HG03103 (cell line): ENCODE results near the gene MICOS13.
"Not testable (repeated sequence)": the region's sequence is repeated elsewhere in the genome, so short reads cannot be mapped to it uniquely, and the experiment has no call there.

Source experiments
- ATAC-seq: cut with Tn5 transposase; IDR thresholded peaks from one replicate; pipeline ENCODE4 v1.9.1; 2021; ENCODE audit warnings: low read depth; ENCODE audit not compliant: unreplicated experiment

Gene MICOS13

DNA sequence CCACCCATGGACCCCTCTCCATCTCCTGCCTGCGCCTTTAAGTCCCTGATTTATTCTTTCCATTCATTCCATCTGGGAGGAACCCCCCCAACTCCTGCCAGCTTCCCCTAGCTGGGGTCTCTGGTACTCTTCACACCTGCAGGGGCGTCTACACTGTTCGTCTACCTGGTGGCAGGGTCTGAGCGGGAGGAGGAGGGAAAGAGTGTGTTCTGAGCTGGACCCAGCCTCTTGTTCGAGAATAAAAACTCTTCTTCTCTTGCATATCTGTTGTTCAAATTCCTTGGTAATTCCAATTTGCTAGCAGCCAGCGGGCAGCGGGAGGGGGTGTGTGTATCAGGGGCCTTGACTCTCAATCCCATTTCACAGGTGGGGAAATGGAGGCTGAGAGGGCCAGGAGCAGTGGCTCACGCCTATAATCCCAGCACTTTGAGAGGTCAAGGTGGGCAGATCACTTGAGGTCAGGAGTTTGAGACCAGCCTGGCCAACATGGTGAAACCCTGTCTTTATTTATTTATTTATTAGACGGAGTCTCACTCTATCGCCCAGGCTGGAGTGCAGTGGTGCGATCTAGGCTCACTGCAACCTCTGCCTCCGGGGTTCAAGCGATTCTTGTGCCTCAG lies 8.1 kb upstream of the MICOS13 start:
- ATAC-seq: not testable (repeated sequence)

DNA sequence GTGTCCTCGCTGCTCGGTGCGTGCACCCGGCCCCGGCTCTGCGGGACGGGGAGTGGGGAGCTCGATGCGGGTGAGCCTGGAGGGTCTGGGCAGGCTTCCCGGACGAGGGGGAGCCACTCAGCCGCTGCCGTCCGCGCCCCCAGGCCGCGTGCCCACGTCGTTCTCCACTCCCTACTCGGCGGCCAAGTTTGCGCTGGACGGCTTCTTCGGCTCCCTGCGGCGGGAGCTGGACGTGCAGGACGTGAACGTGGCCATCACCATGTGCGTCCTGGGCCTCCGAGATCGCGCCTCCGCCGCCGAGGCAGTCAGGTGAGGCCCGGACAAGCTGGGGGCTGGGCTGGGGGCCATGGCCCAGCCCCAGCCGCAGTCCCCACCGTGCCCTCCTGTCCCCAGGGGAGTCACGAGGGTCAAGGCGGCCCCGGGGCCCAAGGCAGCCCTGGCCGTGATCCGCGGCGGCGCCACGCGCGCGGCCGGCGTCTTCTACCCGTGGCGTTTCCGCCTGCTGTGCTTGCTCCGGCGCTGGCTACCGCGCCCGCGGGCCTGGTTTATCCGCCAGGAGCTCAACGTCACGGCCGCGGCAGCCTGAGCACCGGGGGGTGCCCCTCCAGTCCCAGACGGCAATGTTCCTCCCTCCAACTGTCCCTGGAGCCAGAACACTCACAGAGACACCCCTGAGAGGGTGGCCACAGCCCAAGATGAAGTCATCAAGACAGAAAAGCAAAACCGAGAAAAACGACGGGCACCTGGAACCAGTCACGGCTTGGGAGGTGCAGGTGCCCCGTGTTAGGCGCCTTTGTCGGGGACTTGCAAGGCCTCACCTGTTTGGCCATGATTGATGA lies 7.3 kb upstream of the MICOS13 start:
- ATAC-seq: no peak

DNA sequence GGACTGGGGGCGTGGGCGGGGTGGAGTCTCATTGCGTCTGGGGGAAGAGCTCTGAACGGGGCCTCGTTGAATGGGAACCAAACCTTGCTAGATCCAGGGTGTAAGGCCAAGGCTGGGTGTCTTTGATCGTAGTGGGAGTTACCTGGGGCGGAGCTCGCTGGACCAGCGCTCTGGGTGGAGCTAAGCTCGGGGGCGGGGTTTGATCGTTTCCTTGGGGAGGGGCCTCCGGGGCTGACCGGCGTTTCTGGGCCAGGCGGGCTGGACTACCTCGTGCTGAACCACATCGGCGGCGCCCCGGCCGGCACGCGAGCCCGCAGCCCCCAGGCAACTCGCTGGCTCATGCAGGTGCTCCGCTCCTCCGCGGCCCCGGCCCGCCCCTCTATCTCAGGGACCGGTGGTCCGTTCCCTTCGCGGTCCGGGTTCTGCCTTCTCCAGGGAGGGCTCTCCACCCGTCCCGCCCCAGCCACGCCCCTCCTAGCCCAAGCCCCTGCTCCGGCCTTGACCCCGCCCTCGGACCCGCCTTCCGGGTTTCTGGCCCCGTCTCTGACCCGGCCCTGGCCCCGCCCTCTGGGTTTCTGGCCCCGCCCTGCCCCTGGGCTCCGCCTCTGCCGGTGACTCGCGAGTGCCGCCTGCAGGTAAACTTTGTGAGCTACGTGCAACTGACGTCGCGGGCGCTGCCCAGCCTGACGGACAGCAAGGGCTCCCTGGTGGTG lies 6.5 kb upstream of the MICOS13 start:
- ATAC-seq: peak; percentile 45

DNA sequence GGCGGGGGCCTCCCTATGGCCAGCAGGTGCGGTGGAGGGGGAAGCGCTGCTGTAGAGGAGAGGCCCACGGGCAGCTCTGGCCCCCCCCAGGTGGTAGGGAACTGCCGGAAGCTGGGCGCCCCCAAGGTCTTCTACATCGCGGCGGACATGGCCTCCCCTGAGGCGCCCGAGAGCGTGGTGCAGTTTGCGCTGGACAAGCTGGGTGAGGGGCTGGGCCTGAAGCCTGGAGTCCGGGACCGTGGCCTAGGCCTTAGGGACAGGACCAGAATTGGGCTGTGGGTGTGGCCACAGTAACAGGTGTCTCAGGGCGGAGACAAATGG lies 6.0 kb upstream of the MICOS13 start:
- ATAC-seq: no peak

DNA sequence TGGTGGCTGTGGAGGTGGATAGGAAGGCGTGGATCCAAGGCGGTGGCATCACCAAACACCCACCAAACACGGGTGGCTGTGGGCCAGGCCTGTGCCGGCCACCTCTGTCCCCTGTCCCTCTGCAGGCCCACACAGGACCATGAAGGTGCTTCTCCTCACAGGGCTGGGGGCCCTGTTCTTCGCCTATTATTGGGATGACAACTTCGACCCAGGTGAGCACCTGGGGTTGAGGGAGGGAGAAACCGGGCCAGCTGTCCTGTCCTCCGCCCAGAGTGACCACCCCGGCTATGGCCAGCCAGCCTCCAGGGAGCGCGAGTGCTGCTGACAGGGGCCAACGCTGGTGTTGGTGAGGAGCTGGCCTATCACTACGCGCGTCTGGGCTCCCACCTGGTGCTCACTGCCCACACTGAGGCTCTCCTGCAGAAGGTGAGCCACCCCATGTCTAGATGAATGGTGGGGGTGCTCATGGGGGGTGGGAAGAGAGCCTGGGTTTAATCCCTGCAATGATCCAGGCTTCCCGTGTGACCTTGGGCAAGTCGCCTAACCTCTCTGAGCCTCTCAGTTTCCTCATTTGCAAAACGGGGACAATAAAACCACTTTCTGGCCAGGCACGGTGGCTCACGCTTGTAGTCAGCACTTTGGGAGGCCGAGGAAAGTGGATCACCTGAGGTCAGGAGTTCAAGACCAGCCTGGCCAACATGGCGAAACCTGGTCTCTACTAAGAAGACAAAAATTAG lies 4.5 kb upstream of the MICOS13 start:
- no peak for ATAC-seq

DNA sequence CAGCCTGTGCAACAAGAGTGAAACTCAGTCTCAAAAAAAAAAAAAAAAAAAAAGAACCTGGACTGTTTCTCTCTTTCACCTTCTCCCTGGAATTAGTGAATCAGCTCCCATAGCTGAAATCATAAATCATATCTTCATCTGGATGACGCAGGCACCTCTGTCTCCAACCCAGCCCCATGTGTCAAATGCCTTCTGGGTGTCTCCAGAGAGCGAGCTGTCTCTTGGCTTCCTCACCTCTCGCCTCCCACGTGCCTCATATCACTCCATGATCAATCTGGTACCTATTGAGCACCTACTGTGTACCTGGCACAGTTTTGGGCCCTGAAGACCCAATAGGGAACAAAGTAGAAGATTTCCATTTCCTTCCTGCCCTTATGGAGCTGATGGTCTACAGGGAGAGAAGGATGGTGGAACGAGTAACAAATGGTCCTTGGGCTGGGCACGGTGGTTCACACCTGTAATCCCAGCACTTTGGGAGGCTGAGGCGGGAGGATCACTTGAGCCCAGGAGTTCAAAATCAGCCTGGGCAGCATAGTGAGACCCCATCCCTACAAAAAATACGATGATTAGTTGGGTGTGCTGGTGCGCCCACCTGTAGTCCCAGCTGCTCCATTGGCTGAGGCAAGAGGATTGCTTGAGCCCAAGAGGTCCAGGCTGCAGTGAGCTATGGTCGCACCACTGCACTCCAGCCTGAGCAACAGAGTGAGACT lies 3.0 kb upstream of the MICOS13 start:
- ATAC-seq: no peak

DNA sequence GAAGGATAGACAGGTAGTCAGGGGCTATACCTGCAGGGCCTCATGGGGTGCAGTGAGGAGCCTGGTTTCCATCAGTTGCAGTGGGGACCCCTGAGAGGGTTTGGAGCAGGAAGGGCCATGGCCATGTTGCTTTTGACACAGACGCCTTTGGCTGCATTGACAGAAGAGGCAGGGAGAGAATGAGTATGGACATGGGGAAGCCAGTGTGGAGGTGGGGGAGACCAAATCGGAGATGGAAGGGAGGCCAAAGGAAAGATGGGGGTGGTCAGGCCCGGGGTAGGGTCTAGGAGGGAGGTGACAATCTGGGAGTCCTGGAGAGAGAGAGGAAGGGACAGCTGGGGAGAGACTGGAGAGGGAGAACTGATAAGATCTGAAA lies 1.8 kb upstream of the MICOS13 start:
- ATAC-seq: no peak

DNA sequence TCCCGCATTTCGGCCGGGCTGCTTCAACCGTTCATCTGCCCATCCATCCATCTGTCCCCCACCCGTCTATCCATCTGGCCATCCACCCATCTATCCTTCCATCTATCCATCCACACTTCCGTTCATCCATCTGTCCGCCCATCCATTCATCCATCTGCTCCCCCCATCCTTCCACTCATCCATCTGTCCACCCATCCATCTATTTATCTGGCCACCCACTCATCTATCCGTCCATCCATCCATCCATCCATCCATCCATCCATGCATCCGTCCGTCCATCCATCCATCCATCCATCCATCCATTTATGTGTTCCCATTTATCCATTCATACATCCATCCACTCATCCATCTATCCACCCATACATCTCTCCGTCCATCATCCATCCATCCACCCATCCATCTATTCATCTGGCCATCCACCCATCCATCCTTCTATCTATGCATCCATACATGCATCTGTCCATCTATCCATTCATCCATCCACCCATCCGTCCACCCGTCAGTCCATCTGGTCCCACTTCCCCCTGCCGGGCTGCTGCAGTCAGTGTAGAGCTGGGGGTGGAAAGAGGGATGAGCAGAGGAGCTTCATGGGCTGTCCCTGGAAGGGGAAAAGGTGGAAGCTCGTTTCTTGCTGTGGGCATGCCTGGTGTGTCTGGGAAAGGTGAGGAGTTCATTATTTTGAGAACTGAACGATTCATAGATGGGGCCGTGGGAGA lies 1.2 kb upstream of the MICOS13 start:
- ATAC-seq: no peak

DNA sequence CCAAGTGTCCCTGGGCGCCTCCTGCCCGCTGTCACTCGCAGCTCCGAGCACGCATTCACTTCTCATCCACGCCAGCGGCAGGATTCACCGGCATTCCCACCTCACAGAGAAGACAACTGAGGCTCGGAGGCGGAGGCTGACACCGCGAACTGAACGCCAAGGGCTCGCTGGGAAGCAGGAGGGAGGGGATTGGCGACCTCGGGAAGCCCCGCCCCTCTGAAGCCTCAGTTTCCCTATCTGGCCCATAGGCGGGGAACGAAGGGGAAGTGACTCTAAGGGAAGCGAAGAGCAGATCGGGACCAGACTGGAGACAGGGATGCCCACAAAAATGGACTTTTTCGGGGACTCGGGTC lies 256 bp downstream of the MICOS13 start:
- no peak for ATAC-seq

DNA sequence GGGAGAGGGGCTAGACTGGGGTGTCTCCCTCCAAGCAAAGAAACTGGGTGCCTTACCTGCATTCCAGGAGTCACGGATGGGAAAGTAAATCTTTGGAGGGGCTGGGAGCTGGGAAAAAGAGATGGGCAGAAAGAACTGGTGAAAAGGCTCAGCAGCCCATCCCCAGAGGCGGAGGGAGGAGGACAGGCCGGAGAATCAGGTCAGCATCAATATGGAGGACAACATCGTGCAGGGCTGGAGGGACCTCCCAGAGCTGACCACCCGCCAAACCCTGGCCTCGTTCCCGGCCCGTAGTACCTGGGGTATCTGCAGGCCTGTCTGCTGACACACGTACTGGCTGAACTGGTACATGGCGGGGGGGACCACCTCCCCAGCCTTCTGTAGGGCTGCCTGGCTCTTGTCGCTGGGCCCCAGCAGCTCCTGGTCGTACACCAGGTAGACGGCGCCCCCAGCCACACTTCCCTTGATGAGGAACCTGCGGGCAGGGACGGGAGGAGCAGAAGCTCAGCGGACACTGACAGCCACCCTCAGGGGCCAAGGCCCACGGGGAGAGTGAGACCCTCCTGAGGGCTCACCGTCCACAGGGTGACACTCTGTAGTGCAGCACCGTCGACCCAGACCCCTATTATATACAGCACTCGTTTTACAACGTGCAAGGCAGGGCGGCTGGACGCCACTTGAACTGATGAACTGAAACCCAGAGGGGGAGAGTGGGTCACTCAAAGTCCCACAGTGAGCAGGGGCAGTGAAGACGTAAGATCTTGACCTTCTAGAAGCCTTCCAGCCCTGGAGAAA lies 830 bp downstream of the MICOS13 start:
- ATAC-seq: no peak

DNA sequence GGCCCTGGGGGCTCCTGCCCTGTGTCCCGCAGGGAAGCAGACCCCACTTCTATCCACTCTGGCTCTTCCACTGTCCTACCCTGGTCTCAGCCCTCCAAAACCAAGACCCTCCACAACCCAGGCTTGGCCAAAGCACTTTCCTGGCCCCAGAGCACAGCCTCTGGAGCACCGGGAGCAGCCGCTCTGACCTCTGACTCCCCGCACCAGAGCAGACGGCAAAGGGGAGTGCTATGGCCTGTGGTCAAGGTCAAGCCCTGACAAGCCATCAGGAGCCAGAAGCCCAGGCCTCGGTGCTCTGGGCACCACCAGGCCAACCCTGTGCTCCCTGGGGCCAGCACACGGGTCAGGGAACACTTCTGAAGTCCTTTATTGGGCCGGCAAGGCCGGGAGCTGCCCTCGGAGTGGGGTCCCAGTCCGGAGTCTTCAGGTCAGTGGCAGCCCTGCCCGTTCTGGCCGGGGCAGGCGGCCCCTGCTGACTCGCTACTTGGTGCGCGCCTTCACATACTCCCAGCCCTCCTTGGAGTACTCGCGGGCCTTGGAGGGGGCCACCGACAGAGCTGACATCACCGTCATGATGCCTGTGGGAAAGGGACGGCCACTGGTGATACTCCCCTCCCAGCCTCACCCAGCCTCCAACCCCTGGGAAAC lies 2.1 kb downstream of the MICOS13 start:
- ATAC-seq: no peak

DNA sequence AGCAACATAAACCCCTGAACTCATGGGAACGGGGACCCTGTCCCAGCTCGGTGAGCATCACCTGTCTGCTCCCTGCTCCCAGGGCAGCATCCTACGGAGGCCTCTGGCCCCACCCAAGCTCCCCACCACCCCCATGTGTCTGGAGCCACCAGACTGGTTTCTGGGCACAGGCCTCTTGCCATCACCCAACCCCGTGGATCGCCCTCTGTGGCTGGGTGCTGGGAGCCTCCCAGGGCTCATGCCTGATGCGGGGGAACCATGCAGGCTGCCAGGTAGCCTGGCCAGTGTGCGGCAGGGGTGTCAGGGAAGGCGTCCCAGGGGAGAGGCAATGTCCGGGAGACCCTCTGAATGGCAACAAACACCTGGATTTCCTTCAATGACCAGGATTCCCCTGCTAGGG lies 2.7 kb downstream of the MICOS13 start:
- ATAC-seq: no peak

DNA sequence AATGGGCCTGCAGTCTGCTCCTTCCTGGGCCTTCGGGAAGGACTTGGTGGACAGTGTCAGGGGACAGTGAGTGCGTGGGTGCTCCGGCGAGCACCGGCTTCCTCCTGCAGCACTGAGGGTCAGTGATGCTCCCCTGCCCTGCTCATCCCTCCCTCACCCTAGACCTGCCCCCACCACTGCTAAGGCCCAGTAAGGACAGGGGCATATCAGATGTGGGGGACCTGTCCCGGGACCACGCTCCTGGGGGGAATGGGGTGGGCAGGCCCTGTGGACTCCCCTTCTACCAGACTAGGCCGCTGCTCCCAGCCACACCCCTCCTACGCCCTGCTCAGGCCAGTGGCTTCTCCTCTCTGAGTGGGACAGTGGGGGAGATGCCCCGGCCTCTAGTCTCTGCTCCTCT lies 3.2 kb downstream of the MICOS13 start:
- ATAC-seq: no peak

DNA sequence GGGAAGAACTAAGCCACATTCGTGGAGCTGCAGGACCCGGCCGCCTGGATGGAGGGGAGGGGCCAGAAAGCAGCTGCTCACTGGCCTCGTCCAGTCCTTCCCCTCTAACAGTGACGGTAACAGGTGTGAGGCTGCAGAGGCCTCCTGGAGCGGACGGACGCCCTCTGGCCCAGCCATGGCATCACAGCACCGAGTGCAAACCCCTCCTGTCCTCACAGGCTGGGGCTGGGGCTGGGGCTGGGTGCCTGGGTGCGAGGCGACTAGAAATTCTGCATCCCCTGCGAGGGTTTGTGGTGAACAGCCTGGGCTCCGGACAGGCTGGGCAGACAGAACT lies 3.6 kb downstream of the MICOS13 start:
- no peak for ATAC-seq

DNA sequence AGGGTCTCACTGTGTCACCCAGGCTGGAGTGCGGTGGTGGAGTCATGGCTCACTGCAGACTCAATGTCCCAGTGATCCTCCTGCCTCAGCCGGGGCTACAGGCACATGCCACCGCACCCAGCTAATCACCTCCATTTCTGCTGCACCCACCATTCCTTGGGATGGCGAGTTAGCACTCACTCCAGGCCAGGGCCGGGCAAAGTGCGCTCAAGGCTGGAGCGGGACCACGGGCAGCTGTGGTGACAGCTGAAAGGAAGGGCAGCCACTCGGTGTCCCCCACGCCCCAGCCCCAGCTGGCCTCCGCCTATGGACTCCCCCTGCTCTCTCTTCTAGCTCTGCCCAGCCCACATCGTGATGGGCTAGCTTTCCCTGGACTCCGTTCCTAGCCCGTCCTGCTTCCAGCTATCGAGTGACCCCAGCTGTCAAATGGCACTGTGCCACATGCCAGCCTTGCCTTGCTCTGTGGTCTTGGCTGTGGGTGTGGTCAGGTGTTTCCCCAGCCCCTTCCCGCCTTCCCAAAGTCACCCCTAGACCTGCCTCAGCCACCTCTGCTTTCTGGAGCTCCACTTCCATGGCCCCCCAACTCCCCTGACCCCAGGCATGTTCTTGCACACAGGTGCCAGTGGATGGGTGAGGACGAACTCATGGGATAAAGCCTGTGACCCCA lies 4.1 kb downstream of the MICOS13 start:
- ATAC-seq: no peak

DNA sequence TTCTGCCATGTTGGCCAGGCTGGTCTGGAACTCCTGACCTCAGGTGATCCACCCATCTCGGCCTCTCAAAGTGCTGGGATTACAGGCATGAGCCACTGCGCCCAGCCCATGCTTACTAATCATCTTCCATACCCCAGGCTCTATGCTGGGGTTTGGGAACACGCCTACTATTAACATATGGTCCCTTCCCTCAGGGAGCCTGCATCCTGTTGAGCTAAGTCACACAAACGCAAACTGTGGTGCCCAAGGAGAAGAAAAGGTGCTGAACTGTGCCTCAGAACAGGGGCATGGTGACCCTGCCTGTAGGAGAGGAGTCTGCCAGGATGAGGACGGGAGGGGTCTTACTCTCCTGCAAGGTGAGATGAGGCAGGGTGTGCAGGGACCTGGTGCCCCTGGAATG lies 5.6 kb downstream of the MICOS13 start:
- ATAC-seq: no peak

DNA sequence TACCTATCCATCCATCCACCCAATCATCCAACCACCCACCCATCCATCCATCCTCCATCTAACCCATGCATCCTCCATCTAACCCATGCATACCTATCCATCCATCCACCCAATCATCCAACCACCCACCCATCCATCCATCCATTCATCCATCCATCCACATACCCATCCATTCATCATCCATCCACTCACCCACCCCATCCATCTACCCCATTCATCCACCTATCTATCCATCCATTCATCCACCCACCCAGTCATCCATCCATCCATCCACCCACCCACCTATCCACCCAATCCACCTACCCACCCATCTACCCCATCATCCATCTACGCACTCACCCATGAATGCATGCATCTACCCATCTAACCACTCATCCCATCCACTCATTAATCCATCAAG lies 6.6 kb downstream of the MICOS13 start:
- ATAC-seq: no peak

DNA sequence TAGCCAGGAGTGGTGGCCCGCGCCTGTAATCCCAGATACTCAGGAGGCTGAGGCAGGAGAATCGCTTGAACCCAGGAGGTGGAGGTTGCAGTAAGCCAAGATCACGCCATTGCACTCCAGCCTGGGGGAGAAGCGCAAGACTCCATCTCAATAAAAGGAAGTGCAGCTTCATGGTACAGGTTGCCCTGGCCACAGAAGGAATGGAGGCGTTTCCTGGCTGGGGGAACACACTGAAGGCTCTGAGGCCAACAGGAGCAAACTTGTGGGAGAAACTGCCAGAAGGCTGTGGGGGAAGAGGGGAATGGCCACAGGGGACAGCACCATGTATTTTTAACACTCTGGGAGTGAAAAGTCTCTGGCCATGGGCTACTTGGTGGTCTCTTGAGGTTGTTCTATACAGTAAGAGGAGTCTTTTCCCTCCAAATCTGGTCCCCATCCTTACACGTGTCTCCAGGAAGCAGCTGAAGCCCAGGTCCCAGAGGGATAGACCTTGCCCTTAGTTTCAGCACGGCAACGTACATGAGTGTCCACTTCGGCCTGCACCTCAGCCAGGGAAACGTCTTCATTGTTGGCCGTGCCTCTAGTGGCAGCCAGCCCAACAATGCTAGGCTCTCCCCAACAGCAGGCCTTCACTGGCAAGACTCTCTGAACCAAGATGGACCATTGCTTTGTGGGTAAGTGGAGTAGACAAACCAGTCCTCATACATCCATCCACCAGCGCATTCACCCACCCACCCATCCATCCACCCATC lies 7.4 kb downstream of the MICOS13 start:
- ATAC-seq: no peak
